GM12891 (cell line): ENCODE measurements around the gene SPX.

Source experiments
- DNase-seq: peaks from one replicate; pipeline ENCODE4 v3.0.0; 2011; ENCODE audit warnings: low spot score; ENCODE audit not compliant: insufficient read length
- FAIRE-seq: peaks from 2 replicates; lab custom pipeline; 2011; peaks lifted over from hg19 to GRCh38; lab: Jason Lieb, UNC
- PAX5 ChIP-seq: IDR thresholded peaks from 2 replicates; pipeline ENCODE4 v1.6.1; 2011; ENCODE audit warnings: low read length, moderate library complexity, mild to moderate bottlenecking; ENCODE audit not compliant: insufficient read depth, severe bottlenecking
- POLR2A ChIP-seq: IDR thresholded peaks from 2 replicates; pipeline ENCODE4 v1.6.1; 2011; ENCODE audit warnings: low read depth, low read length, control low read depth
- POLR2AphosphoS5 ChIP-seq: IDR thresholded peaks from 2 replicates; pipeline ENCODE4 v1.6.1; 2011; ENCODE audit warnings: low read depth, low read length, control low read depth
- POU2F2 ChIP-seq: IDR thresholded peaks from 2 replicates; pipeline ENCODE4 v1.6.1; 2011; ENCODE audit warnings: low read depth, mild to moderate bottlenecking, control low read depth, low read length, moderate library complexity
- SPI1 ChIP-seq: IDR thresholded peaks from 2 replicates; pipeline ENCODE4 v1.6.1; 2011; ENCODE audit warnings: low read depth, low read length, control low read depth
- TAF1 ChIP-seq: IDR thresholded peaks from 2 replicates; pipeline ENCODE4 v1.6.1; 2011; ENCODE audit warnings: low read depth, low read length, control low read depth

Gene SPX

GRCh38 chr12:21505888-21506287, 20.2 kb upstream of the SPX start:
- FAIRE-seq (no peak), DNase-seq (no peak)
- TF ChIP-seq TAF1 (no peak), POLR2A (no peak), PAX5 (no peak), SPI1 (no peak), POU2F2 (no peak), POLR2AphosphoS5 (no peak)

GRCh38 chr12:21507849-21508248, 18.2 kb upstream of the SPX start:
- FAIRE-seq (no peak), DNase-seq (no peak)

GRCh38 chr12:21509768-21510167, 16.3 kb upstream of the SPX start:
- DNase-seq = peak; percentile 9
- FAIRE-seq = peak; percentile 54
- TF ChIP-seq PAX5 (no peak), TAF1 (no peak), POLR2AphosphoS5 (no peak), SPI1 (no peak), POU2F2 (no peak), POLR2A (no peak)

More at GRCh38 chr12:21507849-21508248, 18.2 kb upstream of the SPX start:
- no peak for TF ChIP-seq POU2F2
- TF ChIP-seq POLR2A = no peak
- no peak for TF ChIP-seq PAX5
- no peak for TF ChIP-seq TAF1
- TF ChIP-seq SPI1 = no peak
- TF ChIP-seq POLR2AphosphoS5 = no peak

DNA sequence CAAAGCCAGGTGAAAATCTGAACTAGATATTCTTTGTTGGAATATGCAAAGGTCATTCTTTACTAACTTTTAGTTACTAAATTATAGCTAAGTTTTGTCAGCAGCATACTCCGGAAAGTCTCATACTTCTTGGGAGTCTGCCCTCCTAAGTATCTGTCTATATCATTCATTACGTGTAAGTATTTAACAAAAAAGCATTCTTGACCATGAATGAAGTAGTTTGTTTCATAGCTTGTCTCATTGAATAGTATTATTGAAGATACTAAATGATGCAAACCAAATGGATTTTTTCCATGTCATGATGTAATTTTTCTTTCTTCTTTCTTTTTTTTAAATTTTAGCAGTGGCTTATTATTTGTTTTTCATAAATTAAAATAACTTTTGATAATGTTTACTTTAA, 9.8 kb upstream of the SPX start:
- FAIRE-seq (no peak), DNase-seq (no peak)
- TF ChIP-seq POLR2A (no peak), SPI1 (no peak), POU2F2 (no peak), TAF1 (no peak), POLR2AphosphoS5 (no peak), PAX5 (no peak)

DNA sequence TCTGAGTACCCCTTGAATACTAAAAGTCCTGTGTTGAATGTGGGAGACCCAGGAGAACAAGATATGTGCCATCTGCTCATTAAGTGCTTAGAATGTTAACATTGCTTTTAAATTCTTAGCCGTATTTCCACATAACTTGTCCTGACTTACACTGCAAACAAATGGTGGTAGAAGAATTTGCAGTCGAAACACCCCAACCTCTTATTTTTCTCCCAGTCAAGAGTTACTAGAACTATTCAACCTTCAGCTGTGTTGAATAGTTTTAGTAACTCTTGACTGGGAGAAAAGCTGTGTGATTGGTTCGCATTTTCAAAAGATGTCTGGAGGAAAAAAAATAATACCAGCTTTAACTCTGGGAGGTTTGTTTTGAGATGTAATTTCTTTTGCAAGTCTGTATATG, 7.6 kb upstream of the SPX start:
- FAIRE-seq (no peak), DNase-seq (no peak)
- no peak for TF ChIP-seq POLR2AphosphoS5
- no peak for TF ChIP-seq PAX5
- no peak for TF ChIP-seq TAF1
- TF ChIP-seq POLR2A = no peak
- no peak for TF ChIP-seq SPI1
- no peak for TF ChIP-seq POU2F2

GRCh38 chr12:21521541-21521940, 4.6 kb upstream of the SPX start:
- DNase-seq (no peak), FAIRE-seq (no peak)
- TF ChIP-seq PAX5 = no peak
- TF ChIP-seq TAF1 = no peak
- TF ChIP-seq POU2F2 = no peak
- TF ChIP-seq POLR2AphosphoS5 = no peak
- no peak for TF ChIP-seq SPI1
- TF ChIP-seq POLR2A = no peak

DNA sequence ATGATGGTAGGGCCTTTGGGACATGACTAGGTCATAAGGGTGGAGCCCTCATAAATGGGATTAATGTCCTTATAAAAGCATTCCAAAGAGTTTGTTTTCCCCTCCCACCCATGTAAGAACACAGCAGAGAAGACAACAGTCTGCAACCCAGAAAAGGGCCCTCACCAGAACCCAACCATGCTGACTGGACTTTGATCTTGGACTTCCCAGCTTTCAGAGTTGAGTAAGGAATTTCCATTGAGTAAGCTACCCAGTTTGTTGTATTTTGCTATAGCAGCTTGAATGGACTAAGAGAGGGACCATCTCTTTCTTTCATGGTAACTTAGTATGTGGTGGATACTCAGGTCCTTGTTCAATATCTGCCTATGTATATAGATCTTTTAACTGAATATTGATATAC, 2.9 kb upstream of the SPX start:
- no peak for TF ChIP-seq POU2F2
- TF ChIP-seq TAF1 = no peak
- DNase-seq (no peak), FAIRE-seq (no peak)

- FAIRE-seq (no peak), DNase-seq (no peak)
- TF ChIP-seq POU2F2 (no peak), POLR2AphosphoS5 (no peak), POLR2A (no peak), PAX5 (no peak), TAF1 (no peak), SPI1 (no peak)
These were observed 737 bp downstream of the SPX start for GRCh38 chr12:21526721-21527345.

GRCh38 chr12:21527451-21528180, 1.5 kb downstream of the SPX start:
- TF ChIP-seq SPI1 (no peak), POU2F2 (no peak), POLR2A (no peak), TAF1 (no peak), POLR2AphosphoS5 (no peak), PAX5 (no peak)
- FAIRE-seq (peak; percentile 86), DNase-seq (peak; percentile 41)
